GM12878 (cell line): Measurements from ENCODE around the gene DNAH5. TPM values are rescaled to one million over a fixed set of nuclear protein-coding genes. Genes with fewer than 3 reads are reported as not detected.

ENCODE experiments used
- ATAC-seq: fragments of 200-7000 bp; cut with Tn5 transposase; 3 replicates; pipeline ENCODE4 v1.9.1; 2020; ENCODE audit warnings: mild to moderate bottlenecking, moderate library complexity
- BruUV-seq: library from RNA; stranded (reverse); fragments of 400-500 nt; replicated peaks from 2 replicates; lab custom pipeline; 2021; lab: Mats Ljungman, UMichigan
- CTCF ChIA-PET: fragments of 300-600 bp; sonication (Branson Sonifier 250); formaldehyde crosslinking; extraction: SDS; loops from one replicate; lab custom pipeline; 2021; ENCODE audit warnings: inconsistent platforms; lab: Yijun Ruan, JAX
- POLR2A ChIA-PET: fragments of 350-600 bp; formaldehyde crosslinking; extraction: SDS; loops from one replicate; lab custom pipeline; 2021; ENCODE audit warnings: inconsistent platforms; lab: Charles Lee
- RAD21 ChIA-PET: fragments of 300-600 bp; sonication (Branson Sonifier 250); formaldehyde crosslinking; loops from one replicate; lab custom pipeline; 2023; ENCODE audit warnings: antibody characterized with exemption; ENCODE audit not compliant: unreplicated experiment; lab: Charles Lee
- SMC1A ChIA-PET: fragments of 300-600 bp; sonication (Branson Sonifier 250); formaldehyde crosslinking; loops from one replicate; lab custom pipeline; 2023; ENCODE audit not compliant: unreplicated experiment, uncharacterized antibody; lab: Charles Lee
- DNase-seq: peaks from one replicate; pipeline ENCODE4 v3.0.0-alpha.2; 2011; ENCODE audit warnings: low read depth, low spot score
- FAIRE-seq: peaks from 3 replicates; lab custom pipeline; 2011; peaks lifted over from hg19 to GRCh38; lab: Jason Lieb, UNC
- H2AFZ ChIP-seq: 2 replicates; pipeline ENCODE4 v1.6.0; 2011; ENCODE audit warnings: low read depth, low read length, control low read depth; ENCODE audit not compliant: control insufficient read depth
- H3K27ac ChIP-seq: 2 replicates; pipeline ENCODE4 v1.5.1; 2011; ENCODE audit warnings: control low read depth; ENCODE audit not compliant: control insufficient read depth, insufficient read depth
- H3K27me3 ChIP-seq, 2 experiments: replicated peaks in 1 of 2; 2 replicates each; pipeline versions ENCODE4 v1.6.0 to v1.6.1; 2011; ENCODE audit warnings: low read length in 1 of 2; ENCODE audit not compliant: control insufficient read depth in 2 of 2, insufficient read depth in 2 of 2
- H3K36me3 ChIP-seq, 2 experiments: 2 replicates each; pipeline ENCODE4 v1.5.1; 2011; ENCODE audit warnings: low read length in 1 of 2; ENCODE audit not compliant: control insufficient read depth in 2 of 2, insufficient read depth in 2 of 2
- H3K4me1 ChIP-seq: 2 replicates; pipeline ENCODE4 v1.6.1; 2011; ENCODE audit warnings: mild to moderate bottlenecking, low read length, moderate library complexity, mixed read lengths; ENCODE audit not compliant: control insufficient read depth, insufficient read depth
- H3K4me2 ChIP-seq: 2 replicates; pipeline ENCODE4 v1.6.0; 2011; ENCODE audit warnings: control low read depth; ENCODE audit not compliant: control insufficient read depth, insufficient read depth
- H3K4me3 ChIP-seq: fragments of 200-600 bp; sonication (generic); 2 replicates; pipeline ENCODE4 v1.5.1; 2016
- H3K79me2 ChIP-seq: 2 replicates; pipeline ENCODE4 v1.6.0; 2011; ENCODE audit warnings: low read length; ENCODE audit not compliant: control insufficient read depth, insufficient read depth
- H3K9ac ChIP-seq: 2 replicates; pipeline ENCODE4 v1.8.0; 2011; ENCODE audit warnings: low read length, control low read depth, mixed read lengths; ENCODE audit not compliant: control insufficient read depth, insufficient read depth
- H3K9me3 ChIP-seq: replicated peaks from 3 replicates; pipeline ENCODE4 v1.5.1; 2011; ENCODE audit warnings: mild to moderate bottlenecking, low read length; ENCODE audit not compliant: control insufficient read depth, insufficient read depth
- H4K20me1 ChIP-seq: 2 replicates; pipeline ENCODE4 v1.6.0; 2011; ENCODE audit not compliant: control insufficient read depth, insufficient read depth
- BACH1 ChIP-seq: fragments of 450-650 bp; IDR thresholded peaks from 2 replicates; pipeline ENCODE4 v1.6.1; 2017; ENCODE audit warnings: mild to moderate bottlenecking, borderline replicate concordance
- EED ChIP-seq: sonication (generic); IDR thresholded peaks from 2 replicates; pipeline ENCODE4 v1.6.1; 2016; ENCODE audit warnings: antibody characterized with exemption, low read depth
- LARP7 ChIP-seq: fragments of 450-650 bp; IDR thresholded peaks from 2 replicates; pipeline ENCODE4 v1.6.1; 2017; ENCODE audit warnings: mild to moderate bottlenecking
- MYC ChIP-seq: IDR thresholded peaks from 2 replicates; pipeline ENCODE4 v1.6.1; 2011; ENCODE audit warnings: mild to moderate bottlenecking, low read length, moderate library complexity, inconsistent platforms; ENCODE audit not compliant: insufficient read depth, insufficient replicate concordance, insufficient read length, severe bottlenecking
- NFIC ChIP-seq: IDR thresholded peaks from 2 replicates; pipeline ENCODE4 v1.6.1; 2012; ENCODE audit warnings: low read depth, mild to moderate bottlenecking, inconsistent platforms, low read length, moderate library complexity
- RBBP5 ChIP-seq: fragments of 200-600 bp; sonication (generic); conservative IDR thresholded peaks from 2 replicates; pipeline ENCODE4 v1.6.1; 2016
- SREBF1 ChIP-seq: IDR thresholded peaks from 2 replicates; pipeline ENCODE4 v1.6.1; 2012; ENCODE audit warnings: mild to moderate bottlenecking, low read length
- WGBS: methylation state at CpG from one replicate; pipeline ENCODE4 v1.1.6; 2016; ENCODE audit warnings: low lambda C conversion rate; ENCODE audit not compliant: insufficient replicate concordance, insufficient coverage; ENCODE audit errors: missing lambda C conversion rate; 5-methylcytosine and 5-hydroxymethylcytosine counted together
- in situ Hi-C: fragments of 300-500 bp; cut with MboI; formaldehyde crosslinking; loops from 9 replicates; pipeline ENCODE4 v1.14.3; 2018; ENCODE audit warnings: mixed read lengths
- intact Hi-C: fragments of 100-400 bp; cut with micrococcal nuclease; formaldehyde crosslinking; loops from one replicate; pipeline ENCODE4 v1.14.2; 2022; ENCODE audit not compliant: unreplicated experiment
- polyA plus RNA-seq, 11 experiments: library from polyadenylated mRNA; depleted of rRNA in 4 of 11; unstranded in 6 of 11; stranded (reverse) in 5 of 11; fragments of >200 nt; fragmentation: Nextera tagmentation in 4 of 11; fragmentation: Illumina TruSeq in 1 of 11; extraction: Ambion mirVana in 4 of 11; extraction: Trizol in 1 of 11; gene quantifications; 1 replicate in 1 of 11; 2 replicates in 10 of 11; pipeline versions ENCODE4 v1.2.1 to v1.2.3, GENCODE V29; 2011 to 2016; ENCODE audit warnings: inconsistent platforms in 2 of 11, missing spikeins in 2 of 11, low read depth in 1 of 11
- total RNA-seq, 4 experiments: library from RNA; depleted of rRNA in 3 of 4; stranded (reverse); fragments of >200 nt in 3 of 4; fragmentation: Illumina TruSeq in 1 of 4; extraction: Trizol in 1 of 4; gene quantifications; 2 replicates each; pipeline versions ENCODE4 v1.2.1 to v1.2.3, GENCODE V29; 2013 to 2021
- TF ChIP-seq, protein P1 (sequence below): IDR thresholded peaks from 2 replicates; pipeline ENCODE4 v1.6.1; 2012; ENCODE audit warnings: mild to moderate bottlenecking, low read depth, low read length
- TF ChIP-seq, protein P2 (sequence below): fragments of 450-650 bp; IDR thresholded peaks from 2 replicates; pipeline ENCODE4 v1.6.1; 2016; ENCODE audit warnings: mild to moderate bottlenecking
- TF ChIP-seq, protein P3 (sequence below), 3 experiments: IDR thresholded peaks in 2 of 3; conservative IDR thresholded peaks in 1 of 3; 2 replicates each; pipeline ENCODE4 v1.5.1; 2011; ENCODE audit warnings: low read depth in 3 of 3, low read length in 3 of 3, mild to moderate bottlenecking in 3 of 3, control low read depth in 2 of 3, moderate library complexity in 2 of 3, inconsistent platforms in 1 of 3, mixed read lengths in 1 of 3; ENCODE audit not compliant: control insufficient read depth in 2 of 3, insufficient read depth in 1 of 3; ENCODE audit errors: extremely low read depth in 1 of 3

Gene DNAH5
- total and polyA plus RNA-seq, 10 of the 15 experiments (the other 5 are each of a cell fraction or from before 2014, with no cell fraction given): under 0.01 to 0.30 (median 0.07) TPM; not detected in 7

DNA sequence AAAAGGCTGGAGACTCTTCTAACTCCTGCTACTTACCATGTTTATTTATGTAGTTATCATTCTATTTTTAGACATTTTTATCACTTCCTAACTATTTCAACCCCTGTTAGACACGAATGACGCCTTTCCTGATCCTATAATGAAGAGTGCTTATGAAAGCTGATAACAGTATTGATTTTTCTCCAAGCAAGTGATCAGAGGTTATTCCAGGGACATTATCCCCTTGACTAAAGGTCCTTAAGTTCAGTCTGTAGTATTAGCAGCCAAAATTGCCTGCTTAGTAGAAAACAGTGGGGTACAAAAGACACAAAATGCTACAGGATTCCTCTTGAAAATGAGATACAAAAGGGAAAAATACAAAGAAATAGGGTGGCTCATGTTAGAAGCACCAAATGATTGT lies 235.6 kb downstream of the DNAH5 start:
- H3K79me2 ChIP-seq: no peaks in the 10 kb centered on the region

More for the DNA sequence above, 235.6 kb downstream of the DNAH5 start:
- H3K9ac ChIP-seq: no peak overlapping the region
- no peak overlapping the region for H3K4me3 ChIP-seq
- H3K27me3 ChIP-seq: no peaks in the 10 kb centered on the region
- BruUV-seq: no TSS peak
- RAD21 ChIA-PET: no interaction called here
- no peaks in the 10 kb centered on the region for H3K36me3 ChIP-seq
- WGBS: 0% methylated on average over 2 of the region's 2 CpGs
- H3K27ac ChIP-seq: no peak overlapping the region
- H3K4me2 ChIP-seq: no peak overlapping the region
- intact Hi-C loops: no loop called here
- no peak overlapping the region for H2AFZ ChIP-seq
- SMC1A ChIA-PET: no interaction called here
- TF ChIP-seq, protein P1, sequence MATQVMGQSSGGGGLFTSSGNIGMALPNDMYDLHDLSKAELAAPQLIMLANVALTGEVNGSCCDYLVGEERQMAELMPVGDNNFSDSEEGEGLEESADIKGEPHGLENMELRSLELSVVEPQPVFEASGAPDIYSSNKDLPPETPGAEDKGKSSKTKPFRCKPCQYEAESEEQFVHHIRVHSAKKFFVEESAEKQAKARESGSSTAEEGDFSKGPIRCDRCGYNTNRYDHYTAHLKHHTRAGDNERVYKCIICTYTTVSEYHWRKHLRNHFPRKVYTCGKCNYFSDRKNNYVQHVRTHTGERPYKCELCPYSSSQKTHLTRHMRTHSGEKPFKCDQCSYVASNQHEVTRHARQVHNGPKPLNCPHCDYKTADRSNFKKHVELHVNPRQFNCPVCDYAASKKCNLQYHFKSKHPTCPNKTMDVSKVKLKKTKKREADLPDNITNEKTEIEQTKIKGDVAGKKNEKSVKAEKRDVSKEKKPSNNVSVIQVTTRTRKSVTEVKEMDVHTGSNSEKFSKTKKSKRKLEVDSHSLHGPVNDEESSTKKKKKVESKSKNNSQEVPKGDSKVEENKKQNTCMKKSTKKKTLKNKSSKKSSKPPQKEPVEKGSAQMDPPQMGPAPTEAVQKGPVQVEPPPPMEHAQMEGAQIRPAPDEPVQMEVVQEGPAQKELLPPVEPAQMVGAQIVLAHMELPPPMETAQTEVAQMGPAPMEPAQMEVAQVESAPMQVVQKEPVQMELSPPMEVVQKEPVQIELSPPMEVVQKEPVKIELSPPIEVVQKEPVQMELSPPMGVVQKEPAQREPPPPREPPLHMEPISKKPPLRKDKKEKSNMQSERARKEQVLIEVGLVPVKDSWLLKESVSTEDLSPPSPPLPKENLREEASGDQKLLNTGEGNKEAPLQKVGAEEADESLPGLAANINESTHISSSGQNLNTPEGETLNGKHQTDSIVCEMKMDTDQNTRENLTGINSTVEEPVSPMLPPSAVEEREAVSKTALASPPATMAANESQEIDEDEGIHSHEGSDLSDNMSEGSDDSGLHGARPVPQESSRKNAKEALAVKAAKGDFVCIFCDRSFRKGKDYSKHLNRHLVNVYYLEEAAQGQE: no peak
- TF ChIP-seq NFIC (no peak), EED (no peak), SREBF1 (no peak), RBBP5 (no peak), BACH1 (no peak), LARP7 (no peak), MYC (no peak)
- TF ChIP-seq, protein P2, sequence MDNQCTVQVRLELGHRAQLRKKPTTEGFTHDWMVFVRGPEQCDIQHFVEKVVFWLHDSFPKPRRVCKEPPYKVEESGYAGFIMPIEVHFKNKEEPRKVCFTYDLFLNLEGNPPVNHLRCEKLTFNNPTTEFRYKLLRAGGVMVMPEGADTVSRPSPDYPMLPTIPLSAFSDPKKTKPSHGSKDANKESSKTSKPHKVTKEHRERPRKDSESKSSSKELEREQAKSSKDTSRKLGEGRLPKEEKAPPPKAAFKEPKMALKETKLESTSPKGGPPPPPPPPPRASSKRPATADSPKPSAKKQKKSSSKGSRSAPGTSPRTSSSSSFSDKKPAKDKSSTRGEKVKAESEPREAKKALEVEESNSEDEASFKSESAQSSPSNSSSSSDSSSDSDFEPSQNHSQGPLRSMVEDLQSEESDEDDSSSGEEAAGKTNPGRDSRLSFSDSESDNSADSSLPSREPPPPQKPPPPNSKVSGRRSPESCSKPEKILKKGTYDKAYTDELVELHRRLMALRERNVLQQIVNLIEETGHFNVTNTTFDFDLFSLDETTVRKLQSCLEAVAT: no peak
- TF ChIP-seq, protein P3, sequence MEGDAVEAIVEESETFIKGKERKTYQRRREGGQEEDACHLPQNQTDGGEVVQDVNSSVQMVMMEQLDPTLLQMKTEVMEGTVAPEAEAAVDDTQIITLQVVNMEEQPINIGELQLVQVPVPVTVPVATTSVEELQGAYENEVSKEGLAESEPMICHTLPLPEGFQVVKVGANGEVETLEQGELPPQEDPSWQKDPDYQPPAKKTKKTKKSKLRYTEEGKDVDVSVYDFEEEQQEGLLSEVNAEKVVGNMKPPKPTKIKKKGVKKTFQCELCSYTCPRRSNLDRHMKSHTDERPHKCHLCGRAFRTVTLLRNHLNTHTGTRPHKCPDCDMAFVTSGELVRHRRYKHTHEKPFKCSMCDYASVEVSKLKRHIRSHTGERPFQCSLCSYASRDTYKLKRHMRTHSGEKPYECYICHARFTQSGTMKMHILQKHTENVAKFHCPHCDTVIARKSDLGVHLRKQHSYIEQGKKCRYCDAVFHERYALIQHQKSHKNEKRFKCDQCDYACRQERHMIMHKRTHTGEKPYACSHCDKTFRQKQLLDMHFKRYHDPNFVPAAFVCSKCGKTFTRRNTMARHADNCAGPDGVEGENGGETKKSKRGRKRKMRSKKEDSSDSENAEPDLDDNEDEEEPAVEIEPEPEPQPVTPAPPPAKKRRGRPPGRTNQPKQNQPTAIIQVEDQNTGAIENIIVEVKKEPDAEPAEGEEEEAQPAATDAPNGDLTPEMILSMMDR (IDR thresholded peaks at IDR 0.05 in 2 of 3, conservative IDR thresholded peaks at IDR 0.05 in 1 of 3; ENCODE audit: control insufficient read depth in 2 of 3, extremely low read depth in 1 of 3, insufficient read depth in 1 of 3, low read depth in 3 of 3, low read length in 3 of 3): no peak
- in situ Hi-C loops: no loop called here
- no peaks in the 10 kb centered on the region for H4K20me1 ChIP-seq
- ATAC-seq: no peak
- no peaks in the 10 kb centered on the region for H3K4me1 ChIP-seq
- POLR2A ChIA-PET: no interaction called here
- CTCF ChIA-PET: no interaction called here
- H3K9me3 ChIP-seq: no peaks in the 10 kb centered on the region
- FAIRE-seq: no peak
- no peak for DNase-seq
